CD8-positive, alpha-beta memory T cell (primary cell): ENCODE measurements around the gene KCNAB3. TPM values are rescaled to one million over a fixed set of nuclear protein-coding genes. Genes with fewer than 3 reads are reported as not detected.

Experiments used
- CTCF ChIA-PET: fragments of 350-600 bp; sonication (Branson Sonifier 250); formaldehyde crosslinking; loops from one replicate; lab custom pipeline; 2021; ENCODE audit warnings: antibody characterized with exemption; lab: Charles Lee
- POLR2A ChIA-PET: fragments of 350-600 bp; sonication (Branson Sonifier 250); formaldehyde crosslinking; loops from one replicate; lab custom pipeline; 2021; ENCODE audit warnings: antibody characterized with exemption; lab: Charles Lee
- DNase-seq, 5 donors: peaks; one replicate each; pipeline versions ENCODE4 v3.0.0 to v3.0.0-alpha.2; 2020 to 2022; ENCODE audit warnings: mixed read lengths in 1 of 5
- H3K27ac ChIP-seq: one replicate; pipeline ENCODE4 v1.7.0; 2013; ENCODE audit warnings: low read depth, mild to moderate bottlenecking, low read length, moderate library complexity
- H3K27me3 ChIP-seq: 2 replicates; pipeline ENCODE4 v1.7.0; 2013; ENCODE audit warnings: low read length, mild to moderate bottlenecking; ENCODE audit not compliant: insufficient read depth, poor library complexity, severe bottlenecking
- H3K36me3 ChIP-seq: 2 replicates; pipeline ENCODE4 v1.7.0; 2013; ENCODE audit warnings: mild to moderate bottlenecking, low read length, moderate library complexity; ENCODE audit not compliant: insufficient read depth
- H3K4me1 ChIP-seq: 2 replicates; pipeline ENCODE4 v1.7.0; 2013; ENCODE audit warnings: mild to moderate bottlenecking, low read length, moderate library complexity; ENCODE audit not compliant: insufficient read depth
- H3K4me3 ChIP-seq: 2 replicates; pipeline ENCODE4 v1.7.0; 2013; ENCODE audit warnings: mild to moderate bottlenecking, low read length
- H3K9me3 ChIP-seq: 2 replicates; pipeline ENCODE4 v1.7.0; 2013; ENCODE audit warnings: mild to moderate bottlenecking, low read length
- H3K27ac Mint-ChIP-seq, 8 donors: one replicate each; pipeline ENCODE4 v1.8.0; 2020 to 2021; ENCODE audit warnings: mixed read lengths in 8 of 8, mild to moderate bottlenecking in 6 of 8, inconsistent platforms in 3 of 8, moderate library complexity in 3 of 8
- H3K27me3 Mint-ChIP-seq, 2 donors: one replicate each; pipeline ENCODE4 v1.8.0; 2020 to 2021; ENCODE audit warnings: mixed read lengths in 2 of 2, mild to moderate bottlenecking in 1 of 2, moderate library complexity in 1 of 2
- H3K36me3 Mint-ChIP-seq, 3 donors: one replicate each; pipeline ENCODE4 v1.8.0; 2020 to 2021; ENCODE audit warnings: mixed read lengths in 3 of 3, inconsistent platforms in 1 of 3, mild to moderate bottlenecking in 1 of 3
- H3K4me1 Mint-ChIP-seq, 3 donors: one replicate each; pipeline ENCODE4 v1.8.0; 2020 to 2021; ENCODE audit warnings: mixed read lengths in 3 of 3, inconsistent platforms in 1 of 3, mild to moderate bottlenecking in 1 of 3
- H3K4me3 Mint-ChIP-seq, 7 donors: one replicate each; pipeline ENCODE4 v1.8.0; 2020 to 2021; ENCODE audit warnings: mixed read lengths in 7 of 7, mild to moderate bottlenecking in 6 of 7, moderate library complexity in 4 of 7, inconsistent platforms in 2 of 7
- H3K9me3 Mint-ChIP-seq, 5 donors: one replicate each; pipeline ENCODE4 v1.8.0; 2020 to 2022; ENCODE audit warnings: mixed read lengths in 5 of 5, mild to moderate bottlenecking in 3 of 5, moderate library complexity in 2 of 5, inconsistent platforms in 1 of 5
- polyA plus RNA-seq: library from polyadenylated mRNA; unstranded; fragments of 300-500 nt; fragmentation: Illumina TruSeq; gene quantifications from one replicate; pipeline ENCODE4 v1.2.3, GENCODE V29; 2021
- total RNA-seq, 2 experiments: library from RNA; stranded (reverse); gene quantifications; one replicate each; pipeline ENCODE4 v1.2.3, GENCODE V29; 2021

The KCNAB3 gene
- total and polyA plus RNA-seq, 3 experiments from 2014 or later, result 5.6 to 6.7 TPM; not detected in 1

DNA sequence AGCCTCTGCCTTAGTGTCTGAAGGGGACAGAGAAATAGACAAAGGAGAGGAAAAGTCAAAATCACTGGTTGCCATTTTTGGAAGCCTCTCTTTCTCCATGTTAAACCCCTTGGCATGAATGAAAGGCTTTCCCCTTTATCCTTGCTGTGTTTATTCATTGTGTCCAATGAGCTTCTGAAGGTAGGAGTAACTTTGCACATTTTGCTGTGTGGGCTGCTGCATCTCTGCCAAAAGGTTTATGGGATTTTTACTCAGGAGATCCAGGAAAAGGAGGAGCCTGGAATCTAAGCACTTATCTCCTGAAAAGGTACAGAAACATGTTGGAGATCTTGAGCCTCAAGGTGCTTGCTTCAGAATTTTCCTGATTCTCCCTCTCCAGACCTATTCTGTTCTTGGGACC is 6.2 kb upstream of the KCNAB3 start:
- H3K4me3 Mint-ChIP-seq, result peak overlapping the region in 1 of 7 donors; percentile 59
- POLR2A ChIA-PET, result interaction anchor here (0.6 kb wide), 1 partner anchor 804 kb away, joined by 9 read pairs; no protein-coding TSS in a partner anchor

DNA sequence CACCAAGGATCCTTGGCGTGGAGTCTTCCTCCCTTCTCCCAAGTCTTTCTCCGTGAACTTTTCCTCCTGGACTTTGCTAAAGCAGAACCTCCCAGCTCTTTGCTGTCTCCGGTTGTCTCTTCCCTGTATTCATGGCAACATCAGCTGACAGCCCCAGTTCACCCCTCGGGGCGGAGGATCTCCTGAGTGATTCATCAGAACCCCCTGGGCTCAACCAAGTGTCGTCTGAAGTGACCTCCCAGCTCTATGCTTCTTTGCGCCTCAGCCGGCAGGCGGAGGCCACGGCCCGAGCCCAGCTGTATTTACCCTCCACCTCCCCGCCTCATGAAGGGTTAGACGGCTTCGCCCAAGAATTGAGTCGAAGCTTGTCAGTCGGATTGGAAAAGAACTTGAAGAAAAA is 3.3 kb upstream of the KCNAB3 start:
- CTCF ChIA-PET, result interaction anchor here (0.8 to 6.9 kb wide), 10 partner anchors 10 to 161 kb away, joined by 3 to 34 read pairs (median 4); partner anchors contain the start of gene RNF227
- H3K36me3 Mint-ChIP-seq, result peaks cover 0 to 41% (median 10%) of the 10 kb centered on the region in 3 donors
- Histone ChIP-seq H3K4me3 (peak overlapping the region; percentile 97), H3K27ac (peak overlapping the region; percentile 92), H3K9me3 (no peaks in the 10 kb centered on the region), H3K27me3 (no peaks in the 10 kb centered on the region), H3K4me1 (peaks cover 34% of the 10 kb centered on the region), H3K36me3 (peaks cover 11% of the 10 kb centered on the region)
- H3K4me3 Mint-ChIP-seq, result peak overlapping the region; percentile 88 to 99 (median 96)
- DNase-seq, result peak in 1 of 5 donors; percentile 53
- POLR2A ChIA-PET, result interaction anchor here (1.0 to 3.2 kb wide), 4 partner anchors 17 to 98 kb away, joined by 3 to 15 read pairs (median 4); partner anchors contain the start of genes NAA38 and RNF227
- peaks cover 42 to 60% (median 54%) of the 10 kb centered on the region in 3 donors for H3K4me1 Mint-ChIP-seq
- peak overlapping the region; percentile 67 to 99 (median 97) for H3K27ac Mint-ChIP-seq
- H3K27me3 Mint-ChIP-seq, result peaks cover 0 to 2% of the 10 kb centered on the region in 2 donors
- H3K9me3 Mint-ChIP-seq, result no peaks in the 10 kb centered on the region

More for the DNA sequence above, 6.2 kb upstream of the KCNAB3 start:
- H3K36me3 Mint-ChIP-seq, result peaks cover 0 to 58% (median 17%) of the 10 kb centered on the region in 3 donors
- H3K4me1 Mint-ChIP-seq, result peaks cover 29 to 46% (median 40%) of the 10 kb centered on the region in 3 donors
- H3K9me3 Mint-ChIP-seq, result no peaks in the 10 kb centered on the region
- no peak for DNase-seq
- Histone ChIP-seq H3K4me3 (no peak overlapping the region), H3K27me3 (no peaks in the 10 kb centered on the region), H3K27ac (no peak overlapping the region), H3K9me3 (no peaks in the 10 kb centered on the region), H3K4me1 (peaks cover 23% of the 10 kb centered on the region), H3K36me3 (peaks cover 18% of the 10 kb centered on the region)
- H3K27me3 Mint-ChIP-seq, result no peaks in the 10 kb centered on the region
- peak overlapping the region in 2 of 8 donors; percentile 39 to 73 for H3K27ac Mint-ChIP-seq
- CTCF ChIA-PET, result interaction anchor here (1.5 to 6.9 kb wide), 2 partner anchors 54 to 122 kb away, joined by 3 to 34 read pairs; no protein-coding TSS in a partner anchor

GRCh38 chr17:7932483-7932891 is 2.8 kb upstream of the KCNAB3 start:
- Histone ChIP-seq H3K36me3 (peaks cover 11% of the 10 kb centered on the region), H3K9me3 (no peaks in the 10 kb centered on the region), H3K4me1 (peaks cover 34% of the 10 kb centered on the region), H3K27ac (peak overlapping the region; percentile 92), H3K4me3 (peak overlapping the region; percentile 97), H3K27me3 (no peaks in the 10 kb centered on the region)
- Mint-ChIP-seq H3K27ac (peak overlapping the region; percentile 74 to 99 (median 98)), H3K27me3 (peaks cover 0 to 2% of the 10 kb centered on the region in 2 donors), H3K9me3 (no peaks in the 10 kb centered on the region), H3K4me1 (peaks cover 43 to 60% (median 54%) of the 10 kb centered on the region in 3 donors), H3K36me3 (peaks cover 0 to 40% (median 10%) of the 10 kb centered on the region in 3 donors), H3K4me3 (peak overlapping the region; percentile 88 to 99 (median 96))
- ChIA-PET CTCF (interaction anchor here (0.8 to 6.9 kb wide), 12 partner anchors 9 to 189 kb away, joined by 3 to 34 read pairs (median 4); partner anchors contain the start of gene RNF227), POLR2A (interaction anchor here (1.0 to 3.2 kb wide), 4 partner anchors 16 to 98 kb away, joined by 3 to 15 read pairs (median 4); partner anchors contain the start of genes NAA38 and RNF227)
- peak in 1 of 5 donors; percentile 10 for DNase-seq

GRCh38 chr17:7931709-7932482 is 2.2 kb upstream of the KCNAB3 start, which contains the start of the genes CNTROB and TRAPPC1:
Gene CNTROB, plus strand, starts transcription at chr17:7932206. Its CDS starts 874 bp downstream, at chr17:7933080.
Gene TRAPPC1, minus strand, starts transcription at chr17:7931946. Its CDS starts 117 bp downstream, at chr17:7931829.
- Mint-ChIP-seq H3K27ac (peak within 1 kb of the TSS; percentile 74 to 99 (median 98)), H3K36me3 (peaks cover 0 to 38% (median 8%) of the 10 kb centered on the region in 3 donors), H3K4me1 (peaks cover 43 to 59% (median 54%) of the 10 kb centered on the region in 3 donors), H3K27me3 (peaks cover 0 to 2% of the 10 kb centered on the region in 2 donors), H3K4me3 (peak within 1 kb of the TSS; percentile 88 to 99 (median 96)), H3K9me3 (no peaks in the 10 kb centered on the region)
- Histone ChIP-seq H3K9me3 (no peaks in the 10 kb centered on the region), H3K36me3 (peaks cover 11% of the 10 kb centered on the region), H3K27me3 (no peaks in the 10 kb centered on the region), H3K4me3 (peak within 1 kb of the TSS; percentile 97), H3K27ac (peak within 1 kb of the TSS; percentile 92), H3K4me1 (peaks cover 34% of the 10 kb centered on the region)
- POLR2A ChIA-PET, result interaction anchor here (0.6 to 3.2 kb wide), 6 partner anchors 16 to 185 kb away, joined by 3 to 15 read pairs (median 4); partner anchors contain the start of genes NAA38 and RNF227
- CTCF ChIA-PET, result interaction anchor here (1.1 to 6.9 kb wide), 12 partner anchors 8 to 188 kb away, joined by 3 to 34 read pairs (median 4); partner anchors contain the start of gene RNF227
- peak; percentile 99 to 100 (median 99) for DNase-seq

DNA sequence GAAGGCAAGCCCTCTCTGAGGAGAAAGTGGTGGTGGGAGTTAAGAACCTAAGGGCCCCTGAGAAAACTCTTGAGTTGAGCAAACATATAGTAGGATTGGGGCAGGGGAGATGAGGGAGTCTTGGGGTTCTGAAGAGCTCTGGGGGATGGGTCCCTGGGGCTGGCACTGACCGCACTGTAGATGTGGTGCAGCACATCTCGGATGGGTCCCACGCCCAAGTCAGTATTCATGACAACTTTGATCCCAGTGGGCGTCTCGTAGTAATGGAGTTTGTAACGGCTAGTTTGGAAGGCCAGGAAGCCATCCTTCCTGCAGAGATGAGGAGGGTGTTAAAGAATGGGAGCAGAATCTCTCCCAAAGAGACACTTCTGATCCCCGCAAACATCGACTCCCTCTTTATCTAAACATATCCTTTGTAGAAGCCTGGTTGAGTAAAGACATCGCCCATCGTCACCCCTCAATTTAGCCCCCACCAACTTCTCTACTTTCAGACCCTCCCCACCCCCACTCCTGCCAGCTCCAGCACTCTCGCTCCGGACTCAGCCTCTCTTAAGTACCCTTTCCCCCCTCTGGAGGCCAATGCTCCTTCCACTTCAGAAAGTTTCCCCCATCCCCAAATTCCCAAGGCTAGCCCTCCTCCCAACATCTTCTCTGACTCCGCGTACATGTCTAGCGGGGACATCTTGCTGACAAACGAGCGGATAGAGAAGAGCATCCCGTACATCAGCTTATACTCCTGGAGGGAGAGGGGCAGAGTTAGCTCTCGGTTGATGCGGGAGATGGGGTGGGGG is 1.4 kb upstream of the KCNAB3 start:
- DNase-seq, result no peak
- peak overlapping the region; percentile 88 to 99 (median 96) for H3K4me3 Mint-ChIP-seq

DNA sequence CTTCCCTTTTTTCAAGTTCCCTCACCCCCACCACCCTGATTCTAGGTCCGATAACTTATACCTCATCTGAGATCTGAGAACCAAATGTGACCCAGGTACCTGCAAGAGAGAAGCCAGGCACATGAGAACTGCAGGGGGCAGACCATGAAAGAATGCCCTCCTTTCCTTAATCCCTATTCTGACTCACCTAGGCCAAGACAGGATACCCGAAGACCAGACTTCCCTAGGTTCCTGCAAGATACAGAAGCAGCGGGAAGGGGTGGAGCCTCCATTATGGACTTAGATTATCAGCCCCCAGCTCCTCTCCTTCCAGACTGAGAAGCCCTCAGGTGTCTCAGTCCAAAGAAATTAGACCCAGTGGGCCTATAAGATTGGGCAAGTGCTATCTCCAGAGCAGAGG is 2.1 kb downstream of the KCNAB3 start:
- Mint-ChIP-seq H3K9me3 (no peaks in the 10 kb centered on the region), H3K27ac (peak overlapping the region in 2 of 8 donors; percentile 4 to 72), H3K27me3 (peaks cover 0 to 2% of the 10 kb centered on the region in 2 donors), H3K36me3 (peaks cover 0 to 16% (median 1%) of the 10 kb centered on the region in 3 donors), H3K4me3 (peak overlapping the region in 1 of 7 donors; percentile 53), H3K4me1 (peaks cover 33 to 42% (median 35%) of the 10 kb centered on the region in 3 donors)
- no peak overlapping the region for H3K27ac ChIP-seq
- CTCF ChIA-PET, result interaction anchor here (1.3 kb wide), 2 partner anchors 14 to 17 kb away, joined by 3 read pairs; no protein-coding TSS in a partner anchor
- H3K27me3 ChIP-seq, result no peaks in the 10 kb centered on the region
- H3K9me3 ChIP-seq, result no peaks in the 10 kb centered on the region
- POLR2A ChIA-PET, result no interaction called here
- no peaks in the 10 kb centered on the region for H3K36me3 ChIP-seq
- H3K4me3 ChIP-seq, result no peak overlapping the region
- peaks cover 28% of the 10 kb centered on the region for H3K4me1 ChIP-seq
- no peak for DNase-seq

More for the DNA sequence above, 1.4 kb upstream of the KCNAB3 start:
- H3K9me3 Mint-ChIP-seq, result no peaks in the 10 kb centered on the region
- ChIA-PET POLR2A (interaction anchor here (0.6 to 3.2 kb wide), 3 partner anchors 15 to 86 kb away, joined by 3 to 15 read pairs (median 5); partner anchors contain the start of genes NAA38 and RNF227), CTCF (interaction anchor here (1.1 to 6.9 kb wide), 8 partner anchors 8 to 187 kb away, joined by 3 to 34 read pairs (median 4); partner anchors contain the start of gene RNF227)
- Histone ChIP-seq H3K9me3 (no peaks in the 10 kb centered on the region), H3K27ac (peak overlapping the region; percentile 92), H3K4me1 (peaks cover 34% of the 10 kb centered on the region), H3K4me3 (peak overlapping the region; percentile 97), H3K27me3 (no peaks in the 10 kb centered on the region), H3K36me3 (peaks cover 11% of the 10 kb centered on the region)
- peaks cover 0 to 29% (median 3%) of the 10 kb centered on the region in 3 donors for H3K36me3 Mint-ChIP-seq
- peaks cover 0 to 2% of the 10 kb centered on the region in 2 donors for H3K27me3 Mint-ChIP-seq
- H3K27ac Mint-ChIP-seq, result peak overlapping the region; percentile 74 to 99 (median 98)
- peaks cover 43 to 57% (median 54%) of the 10 kb centered on the region in 3 donors for H3K4me1 Mint-ChIP-seq
